Suprapubic skin (tissue), 4 donors: ENCODE results near the gene PALM2AKAP2. TPM values are rescaled to one million over a fixed set of nuclear protein-coding genes. Genes with fewer than 3 reads are reported as not detected.

Experiments used
- DNase-seq, 2 donors: peaks; one replicate each; pipeline ENCODE4 v3.0.0-alpha.2; 2019; ENCODE audit warnings: low spot score in 2 of 2
- H3K27ac ChIP-seq: fragments of 200-600 bp; sonication (generic); one replicate; pipeline ENCODE4 v1.5.1; 2019
- H3K27me3 ChIP-seq: fragments of 200-600 bp; sonication (generic); one replicate; pipeline ENCODE4 v1.5.1; 2019
- H3K36me3 ChIP-seq: fragments of 200-600 bp; sonication (generic); one replicate; pipeline ENCODE4 v1.5.1; 2019
- H3K4me1 ChIP-seq: fragments of 200-600 bp; sonication (generic); one replicate; pipeline ENCODE4 v1.5.1; 2019
- H3K4me3 ChIP-seq: fragments of 200-600 bp; sonication (generic); one replicate; pipeline ENCODE4 v1.5.1; 2019; ENCODE audit warnings: mild to moderate bottlenecking
- H3K9me3 ChIP-seq: fragments of 200-600 bp; sonication (generic); one replicate; pipeline ENCODE4 v1.5.1; 2019
- CTCF ChIP-seq, 2 donors: fragments of 200-600 bp in 1 of 2; fragments of 450-650 bp in 1 of 2; sonication (generic) in 1 of 2; IDR thresholded peaks; one replicate each; pipeline ENCODE4 v1.5.1; 2016 to 2019; ENCODE audit warnings: antibody characterized with exemption in 2 of 2, mild to moderate bottlenecking in 1 of 2, moderate library complexity in 1 of 2
- EP300 ChIP-seq: sonication (generic); formaldehyde crosslinking; IDR thresholded peaks from one replicate; pipeline ENCODE4 v1.6.1; 2017; ENCODE audit warnings: antibody characterized with exemption
- POLR2A ChIP-seq, 2 donors: fragments of 450-650 bp; IDR thresholded peaks; one replicate each; pipeline ENCODE4 v1.6.1; 2017; ENCODE audit warnings: antibody characterized with exemption in 2 of 2, mild to moderate bottlenecking in 2 of 2, moderate library complexity in 2 of 2
- POLR2AphosphoS5 ChIP-seq, 3 donors: sonication (generic); formaldehyde crosslinking; IDR thresholded peaks; one replicate each; pipeline ENCODE4 v1.6.1; 2017; ENCODE audit warnings: antibody characterized with exemption in 3 of 3
- WGBS: methylation state at CpG from one replicate; pipeline ENCODE4 v1.1.5; 2018; 5-methylcytosine and 5-hydroxymethylcytosine counted together
- total RNA-seq, 4 donors: library from RNA; depleted of rRNA; stranded (reverse); fragments of >200 nt; gene quantifications; one replicate each; pipeline ENCODE4 v1.1.0, GENCODE V29; 2016

PALM2AKAP2 gene
- total RNA-seq, 4 donors from 2014 or later, result 0.30 to 2.5 (median 1.9) TPM

- Histone ChIP-seq H3K4me3 (no peak overlapping the region), H3K27me3 (no peaks in the 10 kb centered on the region), H3K9me3 (no peaks in the 10 kb centered on the region), H3K36me3 (no peaks in the 10 kb centered on the region), H3K27ac (no peak overlapping the region), H3K4me1 (no peaks in the 10 kb centered on the region)
- DNase-seq, result no peak
- WGBS, result 88% methylated on average over 3 of the region's 3 CpGs
- TF ChIP-seq EP300 (no peak), CTCF (IDR thresholded peaks at IDR 0.05) (no peak), POLR2AphosphoS5 (IDR thresholded peaks at IDR 0.05) (no peak), POLR2A (IDR thresholded peaks at IDR 0.05) (no peak)
Measured at GRCh38 chr9:109828254-109828653, 48.3 kb downstream of the PALM2AKAP2 start.
